MG63 (cell line): ENCODE results near the gene RAB11A. TPM values are rescaled to one million over a fixed set of nuclear protein-coding genes. Genes with fewer than 3 reads are reported as not detected.

Experiments
- DNase-seq: peaks from one replicate; pipeline ENCODE4 v3.0.0-alpha.2; 2020
- H3K27me3 ChIP-seq: fragments of 250-450 bp; sonication (Bioruptor Pico); 2 replicates; pipeline ENCODE4 v1.5.1; 2020; ENCODE audit warnings: mild to moderate bottlenecking, moderate library complexity
- H3K36me3 ChIP-seq: fragments of 250-450 bp; sonication (Bioruptor Pico); 2 replicates; pipeline ENCODE4 v1.5.1; 2020; ENCODE audit warnings: mild to moderate bottlenecking, moderate library complexity
- H3K4me3 ChIP-seq: fragments of 250-450 bp; sonication (Bioruptor Pico); 2 replicates; pipeline ENCODE4 v1.5.1; 2020; ENCODE audit warnings: mild to moderate bottlenecking, moderate library complexity
- H3K9me3 ChIP-seq: fragments of 250-450 bp; sonication (Bioruptor Pico); 2 replicates; pipeline ENCODE4 v1.5.1; 2020; ENCODE audit warnings: mild to moderate bottlenecking, moderate library complexity
- total RNA-seq: library from RNA; depleted of rRNA; stranded (reverse); fragments of >200 nt; shearing (Covaris generic); gene quantifications from 2 replicates; pipeline ENCODE4 v1.2.3, GENCODE V29; 2014; ENCODE audit warnings: low replicate concordance; rRNA removed

RAB11A gene
- total RNA-seq, 1 experiment from 2014 or later, result 306 TPM

DNA sequence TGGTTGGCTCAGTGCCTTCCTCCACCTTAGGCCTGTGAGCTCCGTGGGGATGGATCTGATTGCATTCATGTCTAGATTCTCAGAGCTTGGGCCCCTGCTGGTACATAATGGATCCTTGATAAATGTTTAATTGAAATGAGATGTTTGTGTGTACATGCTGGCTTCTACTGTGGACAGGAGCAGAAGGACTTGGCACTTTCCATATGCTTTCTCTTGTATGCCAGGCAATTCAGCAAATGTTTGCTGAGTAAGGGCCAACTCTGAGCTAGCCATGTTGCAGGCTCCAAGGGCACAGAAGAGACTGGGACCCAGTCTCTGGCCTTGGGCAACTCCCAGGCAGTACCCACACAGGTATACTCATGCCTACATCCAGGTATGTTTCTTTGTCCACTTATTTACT, 67.0 kb downstream of the RAB11A start:
- no peaks in the 10 kb centered on the region for H3K27me3 ChIP-seq
- H3K36me3 ChIP-seq, result no peaks in the 10 kb centered on the region
- no peak for DNase-seq
- H3K4me3 ChIP-seq, result no peak overlapping the region
- no peaks in the 10 kb centered on the region for H3K9me3 ChIP-seq

GRCh38 chr15:65937054-65937453, 67.8 kb downstream of the RAB11A start:
- Histone ChIP-seq H3K9me3 (no peaks in the 10 kb centered on the region), H3K36me3 (no peaks in the 10 kb centered on the region), H3K4me3 (no peak overlapping the region), H3K27me3 (no peaks in the 10 kb centered on the region)
- DNase-seq, result no peak

DNA sequence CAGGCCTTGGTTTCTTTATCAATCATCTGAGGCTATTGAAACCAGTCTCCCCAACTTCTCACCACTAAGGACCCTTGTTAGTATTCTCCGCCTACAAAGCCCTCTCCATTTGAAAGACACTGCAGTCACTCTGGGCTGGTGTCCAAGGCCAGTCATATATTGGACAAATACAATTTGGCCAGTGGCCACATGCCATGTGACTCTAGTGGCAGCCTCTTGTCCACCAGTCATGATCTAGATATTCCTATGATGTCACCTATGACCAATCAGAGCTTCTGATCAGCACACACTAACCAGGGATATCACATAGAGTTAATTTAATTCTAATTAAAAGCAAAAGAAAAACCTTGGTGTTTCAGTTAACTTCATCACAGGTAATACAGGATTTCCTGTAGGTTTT, 68.2 kb downstream of the RAB11A start:
- no peaks in the 10 kb centered on the region for H3K9me3 ChIP-seq
- no peaks in the 10 kb centered on the region for H3K36me3 ChIP-seq
- peak; percentile 30 for DNase-seq
- H3K4me3 ChIP-seq, result no peak overlapping the region
- H3K27me3 ChIP-seq, result no peaks in the 10 kb centered on the region

GRCh38 chr15:65938604-65939003, 69.3 kb downstream of the RAB11A start:
- H3K36me3 ChIP-seq, result no peaks in the 10 kb centered on the region
- no peak overlapping the region for H3K4me3 ChIP-seq
- DNase-seq, result no peak
- no peaks in the 10 kb centered on the region for H3K27me3 ChIP-seq
- no peaks in the 10 kb centered on the region for H3K9me3 ChIP-seq

GRCh38 chr15:65939901-65940617, 70.8 kb downstream of the RAB11A start:
- Histone ChIP-seq H3K9me3 (no peaks in the 10 kb centered on the region), H3K27me3 (no peaks in the 10 kb centered on the region), H3K4me3 (no peak overlapping the region), H3K36me3 (no peaks in the 10 kb centered on the region)
- peak; percentile 56 for DNase-seq

GRCh38 chr15:65940618-65940909, 71.3 kb downstream of the RAB11A start:
- Histone ChIP-seq H3K9me3 (no peaks in the 10 kb centered on the region), H3K4me3 (no peak overlapping the region), H3K27me3 (no peaks in the 10 kb centered on the region), H3K36me3 (no peaks in the 10 kb centered on the region)
- no peak for DNase-seq

Other genes starting within 250 kb of the RAB11A start
- gene SLC24A1, start 247.6 kb upstream of the RAB11A start, total RNA-seq, result 3.3 and 10.1 TPM in 2 replicates
- 10.8 and 13.7 TPM in 2 replicates for gene DENND4A, start 77.2 kb upstream of the RAB11A start, total RNA-seq